ENCODE measurements around the gene RPA1.

The RPA1 gene

GRCh38 chr17:1912146-1912545 lies 82.3 kb downstream of the RPA1 start:
- DNase-seq, result no peak

GRCh38 chr17:1913702-1914101 lies 83.9 kb downstream of the RPA1 start:
- no peak for DNase-seq

- DNase-seq, result no peak
These were observed 84.9 kb downstream of the RPA1 start for GRCh38 chr17:1914661-1915083.

- DNase-seq, result no peak
These were observed 86.1 kb downstream of the RPA1 start for GRCh38 chr17:1915889-1916288.

GRCh38 chr17:1916316-1916715 lies 86.5 kb downstream of the RPA1 start:
- DNase-seq, result no peak

GRCh38 chr17:1916963-1917715 lies 87.3 kb downstream of the RPA1 start:
- DNase-seq, result no peak

- no peak for DNase-seq
These were observed 88.7 kb downstream of the RPA1 start for GRCh38 chr17:1918346-1919162.

- no peak for DNase-seq
These were observed 89.4 kb downstream of the RPA1 start for GRCh38 chr17:1919201-1919600.

GRCh38 chr17:1920948-1921351 lies 91.1 kb downstream of the RPA1 start:
- no peak for DNase-seq

GRCh38 chr17:1928976-1929375 lies 99.2 kb downstream of the RPA1 start:
- DNase-seq, result no peak

GRCh38 chr17:1930337-1930645 lies 100.5 kb downstream of the RPA1 start:
- DNase-seq, result no peak

- peak; percentile 69 for DNase-seq
These were observed 102.2 kb downstream of the RPA1 start for GRCh38 chr17:1931844-1932579.

- no peak for DNase-seq
These were observed 104.3 kb downstream of the RPA1 start for GRCh38 chr17:1933875-1934715.

GRCh38 chr17:1934901-1935300 lies 105.1 kb downstream of the RPA1 start:
- no peak for DNase-seq

GRCh38 chr17:1936766-1937165 lies 107.0 kb downstream of the RPA1 start:
- DNase-seq, result no peak

GRCh38 chr17:1937461-1937860 lies 107.7 kb downstream of the RPA1 start:
- DNase-seq, result no peak

- no peak for DNase-seq
These were observed 110.4 kb downstream of the RPA1 start for GRCh38 chr17:1939981-1940809.

GRCh38 chr17:1940810-1941185 lies 111.0 kb downstream of the RPA1 start:
- DNase-seq, result no peak

GRCh38 chr17:1941272-1942065 lies 111.7 kb downstream of the RPA1 start:
- no peak for DNase-seq

- no peak for DNase-seq
These were observed 112.2 kb downstream of the RPA1 start for GRCh38 chr17:1942066-1942365.
